ENCODE results near the gene FSCB.

FSCB gene

DNA sequence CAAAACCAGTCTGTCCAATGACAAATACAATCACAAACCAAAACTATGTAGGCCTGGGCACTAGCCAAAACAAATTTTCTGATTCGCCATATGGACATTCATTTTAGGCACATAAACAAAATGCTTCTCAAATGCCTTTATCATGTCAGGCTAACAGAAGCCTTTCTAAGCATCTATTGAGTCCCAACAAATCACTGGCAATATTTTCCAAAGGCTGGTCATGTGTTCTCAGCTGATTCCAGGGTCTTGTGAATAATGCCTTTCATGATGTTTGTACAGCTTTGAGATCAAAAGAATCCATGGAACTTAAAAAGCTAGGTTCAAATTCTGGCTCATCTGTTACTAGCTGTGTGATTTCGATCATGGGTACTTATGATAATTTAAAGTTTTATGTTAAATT, 16.1 kb downstream of the FSCB start:
- Histone ChIP-seq H3K27ac (ENCODE audit: low read depth in 2 of 2, low read length in 2 of 2) (no peak overlapping the region), H3K36me3 (ENCODE audit: control insufficient read depth in 2 of 2, insufficient read depth in 2 of 2, low read length in 2 of 2) (no peaks in the 10 kb centered on the region), H3K9me3 (ENCODE audit: control insufficient read depth in 2 of 2, low read length in 2 of 2) (no peaks in the 10 kb centered on the region), H3K9ac (ENCODE audit: low read depth in 1 of 2, low read length in 2 of 2) (no peak overlapping the region), H3K4me3 (ENCODE audit: low read length in 2 of 2) (no peak overlapping the region), H3K27me3 (ENCODE audit: control insufficient read depth in 2 of 2, insufficient read depth in 2 of 2, low read length in 2 of 2) (no peaks in the 10 kb centered on the region), H3K4me1 (ENCODE audit: control insufficient read depth in 2 of 2, insufficient read depth in 2 of 2, low read length in 2 of 2) (no peaks in the 10 kb centered on the region)

DNA sequence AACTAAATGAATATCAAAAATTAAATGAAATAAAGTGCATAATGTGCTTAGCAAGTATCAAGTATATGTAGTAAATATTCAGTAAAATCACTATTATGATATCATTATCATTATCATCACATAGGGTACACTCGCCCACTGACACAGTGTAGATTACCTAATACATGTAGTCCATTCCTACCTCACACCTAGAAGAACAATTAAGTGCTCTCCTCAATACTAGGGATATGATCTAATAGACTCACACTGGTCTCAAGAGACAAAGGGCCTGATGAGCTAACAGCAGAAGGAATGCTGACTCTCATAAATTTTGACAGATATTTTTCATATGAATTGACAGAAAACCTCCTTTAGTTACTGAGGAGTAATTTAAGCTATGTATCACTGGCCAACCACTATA, 29.1 kb downstream of the FSCB start:
- H3K36me3 ChIP-seq (ENCODE audit: control insufficient read depth in 2 of 2, insufficient read depth in 2 of 2, low read length in 2 of 2): no peaks in the 10 kb centered on the region
- H3K4me3 ChIP-seq (ENCODE audit: low read length in 2 of 2): no peak overlapping the region
- H3K9ac ChIP-seq (ENCODE audit: low read depth in 1 of 2, low read length in 2 of 2): no peak overlapping the region
- no peaks in the 10 kb centered on the region for H3K9me3 ChIP-seq (ENCODE audit: control insufficient read depth in 2 of 2, low read length in 2 of 2)
- H3K27ac ChIP-seq (ENCODE audit: low read depth in 2 of 2, low read length in 2 of 2): no peak overlapping the region
- H3K4me1 ChIP-seq (ENCODE audit: control insufficient read depth in 2 of 2, insufficient read depth in 2 of 2, low read length in 2 of 2): no peaks in the 10 kb centered on the region
- H3K27me3 ChIP-seq (ENCODE audit: control insufficient read depth in 2 of 2, insufficient read depth in 2 of 2, low read length in 2 of 2): no peaks in the 10 kb centered on the region

DNA sequence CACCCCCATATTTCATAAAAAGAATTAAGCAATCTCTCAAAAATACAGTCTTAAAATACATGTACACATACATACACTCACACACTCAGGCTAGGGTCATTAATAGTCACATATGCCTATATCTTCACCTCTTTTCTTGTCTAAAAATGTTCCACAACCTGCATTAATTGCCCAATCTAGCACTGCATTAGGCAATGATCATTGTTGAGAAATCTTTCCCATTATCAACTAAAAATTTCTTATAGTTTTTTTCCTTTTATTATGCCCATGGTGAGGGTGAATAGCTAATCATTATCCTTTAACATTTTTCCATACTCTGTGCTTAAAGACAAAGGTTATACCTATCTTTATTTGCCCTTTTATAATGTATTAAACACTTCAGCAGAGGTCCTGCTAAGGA, 38.3 kb downstream of the FSCB start:
- H3K4me3 ChIP-seq (ENCODE audit: low read length in 2 of 2): no peak overlapping the region
- H3K27ac ChIP-seq (ENCODE audit: low read depth in 2 of 2, low read length in 2 of 2): no peak overlapping the region
- H3K4me1 ChIP-seq (ENCODE audit: control insufficient read depth in 2 of 2, insufficient read depth in 2 of 2, low read length in 2 of 2): no peaks in the 10 kb centered on the region
- no peaks in the 10 kb centered on the region for H3K27me3 ChIP-seq (ENCODE audit: control insufficient read depth in 2 of 2, insufficient read depth in 2 of 2, low read length in 2 of 2)
- H3K36me3 ChIP-seq (ENCODE audit: control insufficient read depth in 2 of 2, insufficient read depth in 2 of 2, low read length in 2 of 2): no peaks in the 10 kb centered on the region
- no peaks in the 10 kb centered on the region for H3K9me3 ChIP-seq (ENCODE audit: control insufficient read depth in 2 of 2, low read length in 2 of 2)
- no peak overlapping the region for H3K9ac ChIP-seq (ENCODE audit: low read depth in 1 of 2, low read length in 2 of 2)

DNA sequence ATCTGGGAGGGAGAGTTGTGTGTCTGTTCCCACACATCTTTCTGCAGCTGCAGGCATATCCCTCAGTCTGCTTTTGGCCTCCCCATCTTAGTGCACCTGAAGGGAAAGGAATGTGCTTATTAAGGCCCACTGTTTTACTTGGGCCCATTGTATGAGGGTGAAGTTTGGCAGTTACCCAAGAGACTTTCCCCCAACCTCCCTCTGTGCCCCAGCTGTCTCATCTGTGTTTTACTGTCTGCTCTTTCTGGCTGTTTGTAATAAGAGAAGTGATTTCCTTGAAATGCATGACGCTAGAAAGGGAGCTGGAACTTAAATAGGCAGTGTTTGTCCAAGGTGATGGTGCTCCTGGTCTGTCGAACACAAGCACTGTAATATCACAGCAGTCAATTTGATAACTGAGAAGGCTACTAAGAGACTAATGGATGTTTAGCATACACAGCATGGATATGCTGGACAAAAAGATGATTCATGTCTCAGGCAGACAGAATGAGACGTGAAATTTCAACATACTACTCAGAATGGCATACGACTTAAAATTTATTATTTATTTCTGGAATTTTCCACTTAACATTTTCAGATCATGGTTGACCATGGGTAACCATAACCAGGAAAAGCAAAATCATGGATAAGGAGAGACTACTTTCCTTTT, 43.6 kb downstream of the FSCB start:
- H3K9ac ChIP-seq (ENCODE audit: low read depth in 1 of 2, low read length in 2 of 2): no peak overlapping the region
- H3K36me3 ChIP-seq (ENCODE audit: control insufficient read depth in 2 of 2, insufficient read depth in 2 of 2, low read length in 2 of 2): no peaks in the 10 kb centered on the region
- H3K4me1 ChIP-seq (ENCODE audit: control insufficient read depth in 2 of 2, insufficient read depth in 2 of 2, low read length in 2 of 2): no peaks in the 10 kb centered on the region
- no peak overlapping the region for H3K4me3 ChIP-seq (ENCODE audit: low read length in 2 of 2)
- no peaks in the 10 kb centered on the region for H3K9me3 ChIP-seq (ENCODE audit: control insufficient read depth in 2 of 2, low read length in 2 of 2)
- no peak overlapping the region for H3K27ac ChIP-seq (ENCODE audit: low read depth in 2 of 2, low read length in 2 of 2)
- no peaks in the 10 kb centered on the region for H3K27me3 ChIP-seq (ENCODE audit: control insufficient read depth in 2 of 2, insufficient read depth in 2 of 2, low read length in 2 of 2)

DNA sequence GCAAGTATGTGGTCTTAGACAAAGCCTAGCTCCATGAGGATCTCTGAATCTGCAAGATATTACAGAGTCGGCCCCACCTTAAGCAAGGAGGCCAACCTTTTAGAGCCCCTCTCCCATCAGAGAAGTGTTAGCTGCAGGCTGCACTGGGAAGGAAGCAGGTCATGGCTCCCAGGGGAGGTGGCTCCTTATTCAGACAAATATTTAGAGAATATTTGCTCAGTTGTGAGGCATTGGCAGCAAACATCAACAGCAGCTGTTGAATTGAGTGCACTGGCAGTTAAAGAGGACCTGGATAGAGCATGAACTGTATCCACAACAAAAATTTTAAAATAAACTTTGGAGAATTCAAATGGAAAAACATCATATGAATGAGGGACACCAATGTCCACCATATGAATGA, 44.7 kb downstream of the FSCB start:
- H3K4me1 ChIP-seq (ENCODE audit: control insufficient read depth in 2 of 2, insufficient read depth in 2 of 2, low read length in 2 of 2): no peaks in the 10 kb centered on the region
- no peak overlapping the region for H3K4me3 ChIP-seq (ENCODE audit: low read length in 2 of 2)
- H3K9me3 ChIP-seq (ENCODE audit: control insufficient read depth in 2 of 2, low read length in 2 of 2): no peaks in the 10 kb centered on the region
- no peaks in the 10 kb centered on the region for H3K36me3 ChIP-seq (ENCODE audit: control insufficient read depth in 2 of 2, insufficient read depth in 2 of 2, low read length in 2 of 2)
- no peak overlapping the region for H3K27ac ChIP-seq (ENCODE audit: low read depth in 2 of 2, low read length in 2 of 2)
- H3K27me3 ChIP-seq (ENCODE audit: control insufficient read depth in 2 of 2, insufficient read depth in 2 of 2, low read length in 2 of 2): no peaks in the 10 kb centered on the region
- H3K9ac ChIP-seq (ENCODE audit: low read depth in 1 of 2, low read length in 2 of 2): no peak overlapping the region

DNA sequence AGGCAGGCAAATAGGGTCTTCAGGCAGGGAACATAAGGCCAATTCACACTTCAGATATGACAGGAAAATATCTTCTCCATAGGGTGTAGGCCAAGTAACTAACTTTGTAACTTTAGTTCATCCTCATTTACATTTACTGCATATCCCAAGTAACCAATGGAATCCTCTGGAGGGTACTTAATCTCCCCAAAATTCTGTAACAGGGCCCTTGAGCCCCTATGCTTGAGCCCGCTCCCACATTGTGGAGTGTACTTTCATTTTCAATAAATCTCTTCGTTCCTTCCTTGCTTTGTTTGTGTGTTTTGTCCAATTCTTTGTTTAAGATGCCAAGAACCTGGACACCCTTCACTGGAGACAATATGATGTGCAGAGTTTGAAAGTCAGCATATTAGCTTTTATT, 45.3 kb downstream of the FSCB start:
- no peak overlapping the region for H3K9ac ChIP-seq (ENCODE audit: low read depth in 1 of 2, low read length in 2 of 2)
- no peaks in the 10 kb centered on the region for H3K4me1 ChIP-seq (ENCODE audit: control insufficient read depth in 2 of 2, insufficient read depth in 2 of 2, low read length in 2 of 2)
- no peak overlapping the region for H3K27ac ChIP-seq (ENCODE audit: low read depth in 2 of 2, low read length in 2 of 2)

More for the DNA sequence above, 45.3 kb downstream of the FSCB start:
- H3K36me3 ChIP-seq (ENCODE audit: control insufficient read depth in 2 of 2, insufficient read depth in 2 of 2, low read length in 2 of 2): no peaks in the 10 kb centered on the region
- H3K27me3 ChIP-seq (ENCODE audit: control insufficient read depth in 2 of 2, insufficient read depth in 2 of 2, low read length in 2 of 2): no peaks in the 10 kb centered on the region
- peaks cover 2 to 3% of the 10 kb centered on the region in 2 donors for H3K9me3 ChIP-seq (ENCODE audit: control insufficient read depth in 2 of 2, low read length in 2 of 2)
- no peak overlapping the region for H3K4me3 ChIP-seq (ENCODE audit: low read length in 2 of 2)

Measured in mucosa of rectum (tissue), 2 donors.